ENCODE data around the gene LCN6. TPM values are rescaled to one million over a fixed set of nuclear protein-coding genes. Genes with fewer than 3 reads are reported as not detected.
A peak's percentile ranks its signal among the peaks of the same experiment; 100 is the strongest.
"Not testable (repeated sequence)": the region's sequence is repeated elsewhere in the genome, so short reads cannot be mapped to it uniquely, and the experiment has no call there.

LCN6 gene
- polyA plus RNA-seq, 10 donors, result 0.33 TPM; not detected in 9

GRCh38 chr9:136711219-136711648 lies 37.1 kb downstream of the LCN6 start:
- DNase-seq, result peak in 1 of 3 donors; percentile 45

- DNase-seq, result no peak
These were observed 37.8 kb downstream of the LCN6 start for GRCh38 chr9:136710543-136710942.

GRCh38 chr9:136709454-136710109 lies 38.7 kb downstream of the LCN6 start:
- no peak for DNase-seq

- no peak for DNase-seq
These were observed 40.3 kb downstream of the LCN6 start for GRCh38 chr9:136707849-136708517.

GRCh38 chr9:136707011-136707410 lies 41.3 kb downstream of the LCN6 start:
- DNase-seq, result no peak

GRCh38 chr9:136705564-136705963 lies 42.8 kb downstream of the LCN6 start:
- DNase-seq, result no peak

GRCh38 chr9:136704741-136705140 lies 43.6 kb downstream of the LCN6 start:
- not testable (repeated sequence) for DNase-seq

- DNase-seq, result no peak
These were observed 45.0 kb downstream of the LCN6 start for GRCh38 chr9:136703276-136703860.

- no peak for DNase-seq
These were observed 46.7 kb downstream of the LCN6 start for GRCh38 chr9:136701668-136702053.

GRCh38 chr9:136700959-136701667 lies 47.2 kb downstream of the LCN6 start:
- DNase-seq, result peak in 1 of 3 donors; percentile 35

- DNase-seq, result no peak
These were observed 48.0 kb downstream of the LCN6 start for GRCh38 chr9:136700304-136700703.

GRCh38 chr9:136698635-136699246 lies 49.6 kb downstream of the LCN6 start:
- DNase-seq, result no peak

- DNase-seq, result no peak
These were observed 50.4 kb downstream of the LCN6 start for GRCh38 chr9:136697821-136698526.

- no peak for DNase-seq
These were observed 51.0 kb downstream of the LCN6 start for GRCh38 chr9:136697146-136697820.

- DNase-seq, result no peak
These were observed 51.8 kb downstream of the LCN6 start for GRCh38 chr9:136696502-136696901.

GRCh38 chr9:136695955-136696354 lies 52.4 kb downstream of the LCN6 start:
- DNase-seq, result peak in 1 of 3 donors; percentile 43

GRCh38 chr9:136695435-136695895 lies 52.9 kb downstream of the LCN6 start:
- no peak for DNase-seq

GRCh38 chr9:136694872-136695247 lies 53.5 kb downstream of the LCN6 start:
- no peak for DNase-seq

- no peak for DNase-seq
These were observed 54.0 kb downstream of the LCN6 start for GRCh38 chr9:136694163-136694871.

All from muscle of back (tissue), 11 donors.